Measurements from ENCODE around the gene PTPN3.

DNA sequence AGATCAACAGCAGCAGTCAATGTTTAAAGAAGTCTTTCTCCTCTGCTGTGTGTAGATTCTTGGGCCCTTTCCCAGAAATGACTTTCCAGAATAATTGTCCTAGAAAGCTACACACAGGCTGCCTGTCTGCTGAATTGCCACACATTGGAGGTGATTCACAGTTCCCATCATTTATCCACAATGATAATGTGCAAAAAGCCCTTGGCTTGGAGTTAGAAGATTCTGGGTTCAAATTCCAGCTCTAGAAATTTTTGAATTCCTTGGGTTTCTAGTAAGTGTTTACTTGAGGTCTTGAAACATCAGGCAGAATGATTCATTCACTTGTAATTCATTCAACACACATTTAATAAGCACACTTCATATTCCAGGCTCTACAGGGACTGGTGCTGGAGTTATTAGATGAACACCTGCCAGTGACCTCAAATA, 148.7 kb downstream of the PTPN3 start:
- no peak for TF ChIP-seq YY1 (IDR thresholded peaks at IDR 0.05; ENCODE audit: insufficient read depth, insufficient read length)
- no peak for TF ChIP-seq ZNF274 (IDR thresholded peaks at IDR 0.05; ENCODE audit: low read depth, low read length)
